Gastroesophageal sphincter (tissue), 4 donors: ENCODE data around the gene DPYD. TPM values are rescaled to one million over a fixed set of nuclear protein-coding genes. Genes with fewer than 3 reads are reported as not detected.

Experiments
- ATAC-seq: fragments of 150-250 bp; one replicate; pipeline ENCODE4 v1.9.1; 2016; ENCODE audit warnings: mild to moderate bottlenecking, moderate library complexity
- H3K27ac ChIP-seq, 4 donors: fragments of 200-600 bp; sonication (generic) in 3 of 4; 1 replicate in 3 of 4; 2 replicates in 1 of 4; pipeline ENCODE4 v1.5.1; 2016 to 2019
- H3K27me3 ChIP-seq: fragments of 200-600 bp; sonication (generic); one replicate; pipeline ENCODE4 v1.5.1; 2019
- H3K36me3 ChIP-seq, 2 donors: fragments of 200-600 bp; sonication (generic); one replicate each; pipeline ENCODE4 v1.5.1; 2019; ENCODE audit warnings: control low read depth in 1 of 2
- H3K4me1 ChIP-seq, 3 donors: fragments of 200-600 bp; sonication (generic); 1 replicate in 2 of 3; 2 replicates in 1 of 3; pipeline ENCODE4 v1.5.1; 2016 to 2019; ENCODE audit warnings: control low read depth in 2 of 3
- H3K4me3 ChIP-seq, 2 donors: fragments of 200-600 bp; sonication (generic); one replicate each; pipeline ENCODE4 v1.5.1; 2019; ENCODE audit warnings: mild to moderate bottlenecking in 1 of 2, moderate library complexity in 1 of 2
- H3K9me3 ChIP-seq, 3 donors: fragments of 200-600 bp; sonication (generic); one replicate each; pipeline ENCODE4 v1.5.1; 2017 to 2019; ENCODE audit warnings: control low read depth in 2 of 3
- EP300 ChIP-seq: sonication (generic); formaldehyde crosslinking; IDR thresholded peaks from one replicate; pipeline ENCODE4 v1.6.1; 2017; ENCODE audit warnings: antibody characterized with exemption, mild to moderate bottlenecking
- POLR2A ChIP-seq, 2 donors: fragments of 450-650 bp; IDR thresholded peaks; one replicate each; pipeline ENCODE4 v1.6.1; 2017; ENCODE audit warnings: antibody characterized with exemption in 2 of 2, mild to moderate bottlenecking in 2 of 2, moderate library complexity in 1 of 2
- POLR2AphosphoS5 ChIP-seq: sonication (generic); formaldehyde crosslinking; IDR thresholded peaks from one replicate; pipeline ENCODE4 v1.6.1; 2017; ENCODE audit warnings: antibody characterized with exemption
- WGBS, 2 donors: methylation state at CpG; one replicate each; pipeline ENCODE4 v1.1.5; 2018; ENCODE audit warnings: low coverage in 1 of 2; 5-methylcytosine and 5-hydroxymethylcytosine counted together
- total RNA-seq, 4 donors: library from RNA; depleted of rRNA; stranded (reverse); fragments of >200 nt; gene quantifications; one replicate each; pipeline ENCODE4 v1.1.0, GENCODE V29; 2016
- TF ChIP-seq, protein P1 (sequence below), 4 experiments: fragments of 200-600 bp in 2 of 4; fragments of 450-650 bp in 2 of 4; sonication (generic) in 1 of 4; IDR thresholded peaks; one replicate each; pipeline ENCODE4 v1.5.1; 2017 to 2019; ENCODE audit warnings: antibody characterized with exemption in 4 of 4, mild to moderate bottlenecking in 2 of 4, moderate library complexity in 2 of 4

Gene DPYD
- total RNA-seq, 4 donors from 2014 or later = 31.2 to 53.0 (median 43.2) TPM

DNA sequence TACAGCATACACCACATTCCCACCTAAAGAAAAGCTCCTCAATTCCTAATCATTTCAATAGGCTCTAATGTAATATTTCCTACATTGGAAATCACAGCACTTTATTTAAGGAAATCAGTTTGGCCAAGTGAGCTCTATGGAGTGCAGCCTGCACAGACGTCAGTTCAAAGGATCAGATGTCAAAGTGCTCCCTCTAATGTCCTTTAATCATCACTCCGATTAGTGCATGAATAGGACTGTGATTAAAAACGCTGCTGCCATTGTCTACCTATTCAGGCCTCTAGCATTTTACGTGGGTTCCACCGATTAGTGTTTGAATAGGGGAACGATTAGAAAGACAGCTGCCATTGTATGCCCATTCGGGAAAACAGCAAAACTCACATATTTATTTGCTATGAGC, 50.2 kb downstream of the DPYD start:
- Histone ChIP-seq H3K9me3 (no peaks in the 10 kb centered on the region), H3K36me3 (no peaks in the 10 kb centered on the region), H3K4me3 (no peak overlapping the region), H3K27me3 (no peaks in the 10 kb centered on the region), H3K4me1 (no peaks in the 10 kb centered on the region), H3K27ac (no peak overlapping the region)
- no peak for TF ChIP-seq POLR2A (IDR thresholded peaks at IDR 0.05)
- TF ChIP-seq, protein P1, sequence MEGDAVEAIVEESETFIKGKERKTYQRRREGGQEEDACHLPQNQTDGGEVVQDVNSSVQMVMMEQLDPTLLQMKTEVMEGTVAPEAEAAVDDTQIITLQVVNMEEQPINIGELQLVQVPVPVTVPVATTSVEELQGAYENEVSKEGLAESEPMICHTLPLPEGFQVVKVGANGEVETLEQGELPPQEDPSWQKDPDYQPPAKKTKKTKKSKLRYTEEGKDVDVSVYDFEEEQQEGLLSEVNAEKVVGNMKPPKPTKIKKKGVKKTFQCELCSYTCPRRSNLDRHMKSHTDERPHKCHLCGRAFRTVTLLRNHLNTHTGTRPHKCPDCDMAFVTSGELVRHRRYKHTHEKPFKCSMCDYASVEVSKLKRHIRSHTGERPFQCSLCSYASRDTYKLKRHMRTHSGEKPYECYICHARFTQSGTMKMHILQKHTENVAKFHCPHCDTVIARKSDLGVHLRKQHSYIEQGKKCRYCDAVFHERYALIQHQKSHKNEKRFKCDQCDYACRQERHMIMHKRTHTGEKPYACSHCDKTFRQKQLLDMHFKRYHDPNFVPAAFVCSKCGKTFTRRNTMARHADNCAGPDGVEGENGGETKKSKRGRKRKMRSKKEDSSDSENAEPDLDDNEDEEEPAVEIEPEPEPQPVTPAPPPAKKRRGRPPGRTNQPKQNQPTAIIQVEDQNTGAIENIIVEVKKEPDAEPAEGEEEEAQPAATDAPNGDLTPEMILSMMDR (IDR thresholded peaks at IDR 0.05) = no peak
- no peak for TF ChIP-seq POLR2AphosphoS5
- no peak for TF ChIP-seq EP300
- ATAC-seq = no peak
- 87 to 89% methylated on average over 7 of the region's 7 CpGs for WGBS, 2 donors

DNA sequence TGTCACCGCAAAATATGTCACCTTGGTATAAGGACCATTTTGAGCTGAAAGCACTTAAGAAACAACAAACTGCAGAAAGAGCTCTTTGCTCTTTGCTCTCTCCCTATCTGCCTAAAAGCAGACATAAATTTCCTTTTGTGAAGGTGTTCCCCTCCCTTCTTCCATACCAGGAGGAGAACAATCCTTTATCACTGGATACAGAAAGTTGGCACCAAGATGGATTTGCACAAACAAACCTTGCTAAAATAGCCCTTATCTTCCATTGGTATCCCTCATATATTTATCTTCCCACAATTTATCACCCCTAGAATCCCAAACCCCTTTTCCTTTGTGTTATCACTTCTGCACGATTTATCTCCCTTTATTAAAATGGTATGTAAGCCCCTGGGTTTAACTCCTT, 51.4 kb downstream of the DPYD start:
- no peak overlapping the region for H3K4me3 ChIP-seq
- H3K4me1 ChIP-seq = no peaks in the 10 kb centered on the region
- H3K27me3 ChIP-seq = no peaks in the 10 kb centered on the region
- ATAC-seq = no peak
- 9 to 29% methylated on average over 2 of the region's 2 CpGs for WGBS, 2 donors
- no peaks in the 10 kb centered on the region for H3K36me3 ChIP-seq
- TF ChIP-seq EP300 (no peak), POLR2AphosphoS5 (no peak), POLR2A (IDR thresholded peaks at IDR 0.05) (no peak)
- TF ChIP-seq, protein P1 (IDR thresholded peaks at IDR 0.05) = no peak
- no peaks in the 10 kb centered on the region for H3K9me3 ChIP-seq
- H3K27ac ChIP-seq = no peak overlapping the region

DNA sequence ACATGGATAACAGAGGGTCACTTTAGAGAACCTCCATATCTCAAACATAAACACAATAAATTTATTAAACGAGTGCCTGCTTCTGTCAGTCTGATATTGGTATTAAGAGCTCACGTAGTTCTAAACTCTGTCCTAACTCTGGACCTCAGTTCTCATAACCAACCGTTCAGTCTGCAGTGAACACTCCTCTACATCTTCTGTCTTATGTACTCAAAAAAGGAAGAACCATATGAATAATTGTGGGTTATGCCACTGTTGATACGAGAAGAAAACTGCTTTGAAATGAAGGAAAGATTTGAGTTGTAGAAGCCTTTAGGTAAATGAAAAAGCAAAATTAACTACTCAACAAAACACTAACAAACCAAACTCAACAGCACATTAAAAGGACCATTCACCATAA, 53.7 kb downstream of the DPYD start:
- TF ChIP-seq POLR2A (IDR thresholded peaks at IDR 0.05) (no peak), POLR2AphosphoS5 (no peak), EP300 (no peak)
- TF ChIP-seq, protein P1 (IDR thresholded peaks at IDR 0.05) = no peak
- WGBS, 2 donors = 84 to 88% methylated on average over 3 to 4 of the region's 4 CpGs
- H3K36me3 ChIP-seq = no peaks in the 10 kb centered on the region

DNA sequence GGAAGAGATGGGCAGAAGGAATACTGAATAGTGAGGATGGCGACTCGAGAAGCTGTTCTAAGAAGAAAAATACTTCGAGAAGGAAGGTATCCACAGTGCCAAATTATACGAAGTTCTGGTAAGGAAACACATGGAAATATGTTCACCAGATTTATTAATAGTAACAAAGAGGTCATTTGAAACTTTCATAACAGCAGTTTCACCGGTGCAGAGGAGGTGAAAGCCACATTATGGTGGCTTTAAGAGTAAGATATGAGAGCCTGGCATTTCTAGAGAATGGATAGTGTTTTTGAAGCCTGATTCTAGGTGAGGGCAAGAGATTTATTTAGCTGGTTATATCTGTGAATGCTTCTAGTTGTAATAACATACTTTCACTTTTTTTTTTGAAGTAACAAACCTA, 56.2 kb downstream of the DPYD start:
- Histone ChIP-seq H3K27ac (no peak overlapping the region), H3K9me3 (no peaks in the 10 kb centered on the region), H3K4me1 (no peaks in the 10 kb centered on the region), H3K36me3 (no peaks in the 10 kb centered on the region), H3K27me3 (no peaks in the 10 kb centered on the region), H3K4me3 (no peak overlapping the region)
- TF ChIP-seq POLR2A (IDR thresholded peaks at IDR 0.05) (no peak), EP300 (no peak)
- WGBS, 2 donors = 71 to 79% methylated on average over 3 to 5 of the region's 5 CpGs
- ATAC-seq = no peak

More for the DNA sequence above, 53.7 kb downstream of the DPYD start:
- no peaks in the 10 kb centered on the region for H3K4me1 ChIP-seq
- no peak for ATAC-seq
- no peak overlapping the region for H3K27ac ChIP-seq
- no peaks in the 10 kb centered on the region for H3K9me3 ChIP-seq
- no peak overlapping the region for H3K4me3 ChIP-seq
- H3K27me3 ChIP-seq = no peaks in the 10 kb centered on the region

DNA sequence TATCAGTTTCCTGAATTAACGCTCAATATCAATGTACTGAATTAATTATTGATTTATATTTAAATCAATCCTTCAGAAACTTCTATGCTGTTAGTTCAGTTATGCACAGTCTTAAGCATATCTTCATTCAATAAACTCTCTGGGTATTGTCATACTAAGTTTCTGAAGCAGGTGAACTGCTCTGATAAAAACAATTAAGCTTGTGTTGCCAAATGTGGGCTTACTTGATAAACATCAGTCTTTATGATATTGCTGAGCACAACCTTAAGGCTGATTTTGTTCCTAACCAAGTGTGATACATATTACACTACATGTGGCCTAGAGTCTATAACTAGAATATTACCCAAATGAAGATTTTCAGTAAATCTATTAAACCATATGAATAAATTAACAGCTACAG, 67.6 kb downstream of the DPYD start:
- ATAC-seq = no peak
- no peak overlapping the region for H3K27ac ChIP-seq
- H3K27me3 ChIP-seq = no peaks in the 10 kb centered on the region
- H3K9me3 ChIP-seq = no peaks in the 10 kb centered on the region
- TF ChIP-seq EP300 = no peak
- 92 to 100% methylated on average over 1 of the region's 1 CpG for WGBS, 2 donors
- H3K4me1 ChIP-seq = no peaks in the 10 kb centered on the region
- H3K4me3 ChIP-seq = no peak overlapping the region
- peaks cover 0 to 8% of the 10 kb centered on the region in 2 donors for H3K36me3 ChIP-seq

DNA sequence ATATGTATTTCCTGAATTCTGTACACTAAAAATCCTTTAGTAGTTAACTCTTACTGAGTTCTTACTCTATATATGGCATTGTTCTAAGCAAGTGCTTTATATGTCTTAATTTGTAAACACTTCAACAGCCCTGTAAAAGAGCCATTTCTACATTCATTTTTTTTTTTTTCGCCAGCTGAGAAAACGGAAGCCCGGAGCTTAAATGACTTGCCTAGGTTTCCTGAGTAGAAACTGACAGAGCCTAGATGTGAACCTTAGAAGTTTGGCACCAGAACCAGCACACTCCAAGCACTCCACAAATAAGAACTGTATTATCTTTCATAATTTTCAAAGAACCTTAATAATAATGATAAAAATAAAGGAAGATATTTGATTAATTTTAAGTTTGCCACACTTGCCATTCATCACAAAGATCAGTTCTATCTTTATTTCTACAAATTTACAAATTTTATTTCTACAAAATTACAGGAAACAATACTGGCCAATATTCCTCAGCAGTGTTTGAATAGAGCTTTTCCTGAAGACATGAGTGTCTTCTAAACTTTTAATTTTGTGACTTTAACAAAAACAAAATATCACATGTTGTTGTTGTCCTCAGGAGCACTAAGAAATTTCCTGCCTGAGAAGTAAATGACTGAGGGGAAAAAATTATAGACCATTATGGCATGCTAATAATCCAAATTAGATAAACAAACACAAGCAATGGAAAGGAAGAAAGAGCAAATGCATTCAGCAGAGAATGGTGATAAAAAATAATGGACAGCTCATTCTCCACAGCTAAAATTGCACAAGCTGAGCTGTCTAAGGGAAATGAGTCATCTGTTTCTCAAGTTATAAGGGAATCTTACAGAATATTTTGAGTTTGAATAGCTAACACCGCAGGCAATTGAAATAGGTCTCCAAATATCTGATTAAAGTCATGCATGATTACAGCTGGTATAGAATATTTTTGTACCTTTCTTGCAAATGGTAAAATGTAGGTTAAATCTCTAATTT, 71.2 kb downstream of the DPYD start:
- ATAC-seq = peak; percentile 41
- Histone ChIP-seq H3K27me3 (no peaks in the 10 kb centered on the region), H3K36me3 (peaks cover 0 to 10% of the 10 kb centered on the region in 2 donors), H3K4me1 (no peaks in the 10 kb centered on the region), H3K27ac (no peak overlapping the region), H3K4me3 (no peak overlapping the region), H3K9me3 (no peaks in the 10 kb centered on the region)
- 46 to 68% methylated on average over 4 of the region's 4 CpGs for WGBS, 2 donors
- TF ChIP-seq POLR2A (IDR thresholded peaks at IDR 0.05) (no peak), POLR2AphosphoS5 (no peak), EP300 (no peak)
- TF ChIP-seq, protein P1 (IDR thresholded peaks at IDR 0.05) = no peak
